Uterus (tissue), 2 donors: ENCODE results near the gene WNT9A.

ENCODE experiments used
- POLR2A ChIP-seq, 2 donors: fragments of 450-650 bp; IDR thresholded peaks; one replicate each; pipeline ENCODE4 v1.6.1; 2016; ENCODE audit warnings: antibody characterized with exemption in 2 of 2, mild to moderate bottlenecking in 1 of 2, moderate library complexity in 1 of 2
- TF ChIP-seq, protein P1 (sequence below), 4 experiments: fragments of 200-600 bp in 2 of 4; fragments of 450-650 bp in 2 of 4; sonication (generic) in 2 of 4; IDR thresholded peaks; one replicate each; pipeline ENCODE4 v1.5.1; 2016 to 2019; ENCODE audit warnings: antibody characterized with exemption in 4 of 4, mild to moderate bottlenecking in 2 of 4, moderate library complexity in 1 of 4

DNA sequence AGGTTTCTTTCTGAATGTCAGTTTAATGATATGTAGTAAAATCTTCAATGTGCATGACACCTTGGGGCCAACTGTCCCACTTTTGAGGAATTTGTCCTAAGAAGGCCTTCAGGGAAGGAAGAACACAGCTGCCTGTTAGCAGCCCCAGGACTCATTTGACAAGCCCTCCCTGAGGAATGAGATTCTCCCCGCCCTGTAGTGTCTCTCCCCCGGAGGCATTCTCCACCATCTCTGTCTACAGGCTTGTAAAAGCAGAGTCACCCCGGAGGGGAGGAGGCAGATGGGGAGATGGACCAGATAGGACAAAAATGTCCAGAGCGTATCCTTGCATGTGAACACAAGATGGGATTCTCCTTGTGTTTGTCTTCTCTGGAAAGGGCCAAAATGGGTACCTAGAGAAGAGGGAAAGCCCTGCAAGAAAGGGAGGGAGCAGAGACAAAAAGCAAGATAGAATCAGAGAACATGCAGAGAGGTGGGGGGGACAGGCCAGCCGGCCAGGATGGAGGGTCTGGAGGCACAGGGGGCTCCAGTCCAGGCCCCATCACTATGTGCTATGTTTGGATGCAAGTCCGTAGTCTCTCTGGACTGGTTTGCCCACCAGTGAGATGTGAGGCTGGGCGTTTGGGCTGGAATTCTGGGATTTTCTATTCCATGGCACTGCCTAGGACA, 47.0 kb upstream of the WNT9A start:
- TF ChIP-seq, protein P1, sequence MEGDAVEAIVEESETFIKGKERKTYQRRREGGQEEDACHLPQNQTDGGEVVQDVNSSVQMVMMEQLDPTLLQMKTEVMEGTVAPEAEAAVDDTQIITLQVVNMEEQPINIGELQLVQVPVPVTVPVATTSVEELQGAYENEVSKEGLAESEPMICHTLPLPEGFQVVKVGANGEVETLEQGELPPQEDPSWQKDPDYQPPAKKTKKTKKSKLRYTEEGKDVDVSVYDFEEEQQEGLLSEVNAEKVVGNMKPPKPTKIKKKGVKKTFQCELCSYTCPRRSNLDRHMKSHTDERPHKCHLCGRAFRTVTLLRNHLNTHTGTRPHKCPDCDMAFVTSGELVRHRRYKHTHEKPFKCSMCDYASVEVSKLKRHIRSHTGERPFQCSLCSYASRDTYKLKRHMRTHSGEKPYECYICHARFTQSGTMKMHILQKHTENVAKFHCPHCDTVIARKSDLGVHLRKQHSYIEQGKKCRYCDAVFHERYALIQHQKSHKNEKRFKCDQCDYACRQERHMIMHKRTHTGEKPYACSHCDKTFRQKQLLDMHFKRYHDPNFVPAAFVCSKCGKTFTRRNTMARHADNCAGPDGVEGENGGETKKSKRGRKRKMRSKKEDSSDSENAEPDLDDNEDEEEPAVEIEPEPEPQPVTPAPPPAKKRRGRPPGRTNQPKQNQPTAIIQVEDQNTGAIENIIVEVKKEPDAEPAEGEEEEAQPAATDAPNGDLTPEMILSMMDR (IDR thresholded peaks at IDR 0.05), result no peak
- no peak for TF ChIP-seq POLR2A (IDR thresholded peaks at IDR 0.05)
